Astrocyte (in vitro differentiated cells and primary cell): ENCODE measurements around the gene C1orf50.

Experiments used
- EZH2 ChIP-seq: IDR thresholded peaks from 2 replicates; pipeline ENCODE4 v1.6.1; 2012; ENCODE audit warnings: mild to moderate bottlenecking, low read length, inconsistent platforms; ENCODE audit not compliant: insufficient read depth
- TF ChIP-seq, protein P1 (sequence below): IDR thresholded peaks from 2 replicates; pipeline ENCODE4 v1.5.1; 2011; ENCODE audit warnings: low read depth, mild to moderate bottlenecking, inconsistent platforms, low read length, moderate library complexity; ENCODE audit not compliant: insufficient read depth

DNA sequence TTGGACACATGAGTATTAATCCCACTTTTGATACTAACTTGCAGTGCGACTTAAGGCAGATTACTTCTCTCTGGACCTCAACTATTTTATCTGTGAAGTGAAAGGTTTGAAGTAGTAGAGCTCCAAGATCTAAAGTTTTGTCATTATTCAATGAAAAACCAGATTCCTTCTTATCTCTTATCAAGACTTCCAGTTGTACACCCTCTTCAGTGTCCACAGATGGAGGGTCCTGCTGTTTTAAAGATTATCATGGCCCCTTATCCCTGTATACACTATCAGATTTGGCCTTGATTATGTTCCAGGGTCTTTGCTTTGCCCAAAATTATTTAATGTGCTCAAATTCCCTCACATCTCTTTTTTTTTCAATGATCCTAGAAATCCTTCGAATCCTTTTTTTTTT is 1.1 kb downstream of the C1orf50 start:
- TF ChIP-seq, protein P1, sequence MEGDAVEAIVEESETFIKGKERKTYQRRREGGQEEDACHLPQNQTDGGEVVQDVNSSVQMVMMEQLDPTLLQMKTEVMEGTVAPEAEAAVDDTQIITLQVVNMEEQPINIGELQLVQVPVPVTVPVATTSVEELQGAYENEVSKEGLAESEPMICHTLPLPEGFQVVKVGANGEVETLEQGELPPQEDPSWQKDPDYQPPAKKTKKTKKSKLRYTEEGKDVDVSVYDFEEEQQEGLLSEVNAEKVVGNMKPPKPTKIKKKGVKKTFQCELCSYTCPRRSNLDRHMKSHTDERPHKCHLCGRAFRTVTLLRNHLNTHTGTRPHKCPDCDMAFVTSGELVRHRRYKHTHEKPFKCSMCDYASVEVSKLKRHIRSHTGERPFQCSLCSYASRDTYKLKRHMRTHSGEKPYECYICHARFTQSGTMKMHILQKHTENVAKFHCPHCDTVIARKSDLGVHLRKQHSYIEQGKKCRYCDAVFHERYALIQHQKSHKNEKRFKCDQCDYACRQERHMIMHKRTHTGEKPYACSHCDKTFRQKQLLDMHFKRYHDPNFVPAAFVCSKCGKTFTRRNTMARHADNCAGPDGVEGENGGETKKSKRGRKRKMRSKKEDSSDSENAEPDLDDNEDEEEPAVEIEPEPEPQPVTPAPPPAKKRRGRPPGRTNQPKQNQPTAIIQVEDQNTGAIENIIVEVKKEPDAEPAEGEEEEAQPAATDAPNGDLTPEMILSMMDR = no peak
- TF ChIP-seq EZH2 = no peak
